ENCODE data around the gene CD2BP2. TPM values are rescaled to one million over a fixed set of nuclear protein-coding genes. Genes with fewer than 3 reads are reported as not detected.
A peak's percentile ranks its signal among the peaks of the same experiment; 100 is the strongest.

The CD2BP2 gene
- total RNA-seq, 1 experiment from 2014 or later, result 44.2 TPM

DNA sequence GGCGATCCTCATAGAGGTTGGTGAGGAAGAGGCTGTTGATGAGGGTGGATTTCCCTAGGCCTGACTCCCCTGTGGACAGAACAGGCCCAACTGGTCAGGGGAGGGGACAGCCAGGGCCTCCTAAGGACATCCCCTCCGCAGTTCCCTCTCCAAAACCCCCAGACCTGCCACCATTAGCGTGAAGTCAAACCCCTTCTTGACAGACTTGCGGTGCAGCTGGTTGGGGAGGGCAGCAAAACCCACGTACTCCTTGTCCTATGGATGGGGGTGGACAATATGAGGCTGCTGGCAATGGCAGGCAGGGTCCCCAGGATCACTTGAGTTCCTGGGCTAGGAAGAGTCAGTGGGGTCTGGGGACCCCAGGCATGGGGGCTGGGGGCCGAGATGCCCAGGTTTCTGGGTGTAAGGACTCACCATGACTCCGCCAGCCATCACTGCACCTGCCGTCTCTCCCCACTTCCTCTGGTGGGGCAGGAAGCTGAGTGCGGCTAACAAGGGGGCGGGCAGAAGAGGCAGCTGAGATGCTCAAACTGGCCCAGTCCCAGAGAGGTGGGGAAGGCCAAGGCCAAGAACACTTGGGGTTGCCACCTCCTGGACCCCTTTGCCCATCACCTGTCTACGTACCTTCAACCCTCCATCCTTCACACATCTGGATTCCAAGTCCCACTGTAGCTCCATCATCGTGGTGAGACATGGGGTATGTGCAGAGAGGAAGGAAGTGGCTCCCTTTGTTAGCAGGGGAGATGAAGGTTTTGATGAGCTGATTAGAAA, 27.2 kb upstream of the CD2BP2 start, which contains the start of gene SEPTIN1:
Gene SEPTIN1 (minus strand): TSS at position 451 of the 771 bp plus-strand sequence. CDS start 19 bp downstream, at position 432.
- DNase-seq, result no peak
- no peak within 1 kb of the TSS for H3K4me3 ChIP-seq (ENCODE audit: insufficient read depth, low read depth, low read length)
- no peaks in the 10 kb centered on the region for H3K36me3 ChIP-seq (replicated peaks; ENCODE audit: control insufficient read depth, insufficient read depth, low read length)
- H3K27me3 ChIP-seq (ENCODE audit: control insufficient read depth, insufficient read depth, low read length), result no peaks in the 10 kb centered on the region

DNA sequence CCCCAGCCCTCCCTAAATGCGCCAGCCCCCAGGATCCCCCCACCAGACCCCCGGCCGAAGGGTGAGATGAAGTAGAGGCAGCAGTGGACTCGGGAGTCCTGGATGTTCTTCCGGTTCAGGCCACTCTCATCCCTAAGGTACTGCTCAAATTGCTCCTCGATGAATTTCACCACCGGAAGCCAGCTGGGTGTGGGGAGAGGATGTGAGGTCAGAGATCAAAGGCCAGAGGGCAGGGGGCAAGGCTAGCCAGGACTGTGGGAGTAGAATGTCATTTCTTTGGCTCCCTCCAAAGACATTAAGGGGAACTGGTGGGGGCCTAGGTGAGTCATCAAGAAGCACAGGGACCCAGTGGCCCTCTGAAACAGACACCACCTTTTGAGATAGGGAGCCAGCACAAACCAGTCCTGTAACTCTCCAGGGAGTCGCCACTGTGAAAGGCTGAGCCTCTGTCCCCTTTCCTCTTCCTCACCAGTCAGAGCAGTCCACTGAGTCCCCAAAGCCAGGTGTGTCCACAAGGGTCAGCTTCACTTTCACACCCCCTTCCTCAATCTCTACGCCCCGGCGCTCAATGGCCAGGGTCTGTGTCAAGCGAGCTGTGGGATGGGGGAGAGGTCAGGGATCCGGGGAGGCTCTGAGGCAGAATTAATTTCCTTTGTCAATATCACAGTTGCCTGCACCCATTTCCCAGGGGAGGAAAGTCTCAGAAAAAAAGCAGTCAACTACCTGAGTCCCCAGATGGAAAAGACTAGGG, 26.4 kb upstream of the CD2BP2 start:
- no peak for DNase-seq
- Histone ChIP-seq H3K36me3 (replicated peaks; ENCODE audit: control insufficient read depth, insufficient read depth, low read length) (no peaks in the 10 kb centered on the region), H3K4me3 (ENCODE audit: insufficient read depth, low read depth, low read length) (no peak overlapping the region), H3K27me3 (ENCODE audit: control insufficient read depth, insufficient read depth, low read length) (no peaks in the 10 kb centered on the region)

DNA sequence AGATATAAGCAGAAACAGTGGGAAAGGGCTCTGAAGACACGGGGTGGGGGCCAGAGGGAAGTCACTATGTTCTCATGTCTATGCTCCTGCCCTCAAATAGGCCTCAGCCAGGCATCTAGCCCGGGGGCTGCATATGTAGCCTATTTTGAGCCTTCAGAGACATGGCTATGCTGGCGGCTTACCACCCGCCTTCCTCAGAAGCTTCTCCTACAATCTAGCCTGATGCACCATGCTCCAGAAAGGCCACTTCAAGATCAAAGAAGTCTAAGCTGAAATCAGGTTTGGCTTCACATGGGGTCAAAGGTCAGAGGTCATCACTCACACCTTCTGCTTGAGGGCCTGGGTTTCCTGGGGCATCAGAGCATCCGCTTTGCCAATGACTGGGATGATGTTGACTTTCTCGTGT, 25.7 kb upstream of the CD2BP2 start:
- H3K4me3 ChIP-seq (ENCODE audit: insufficient read depth, low read depth, low read length), result no peak overlapping the region
- DNase-seq, result no peak
- H3K27me3 ChIP-seq (ENCODE audit: control insufficient read depth, insufficient read depth, low read length), result no peaks in the 10 kb centered on the region
- no peaks in the 10 kb centered on the region for H3K36me3 ChIP-seq (replicated peaks; ENCODE audit: control insufficient read depth, insufficient read depth, low read length)

DNA sequence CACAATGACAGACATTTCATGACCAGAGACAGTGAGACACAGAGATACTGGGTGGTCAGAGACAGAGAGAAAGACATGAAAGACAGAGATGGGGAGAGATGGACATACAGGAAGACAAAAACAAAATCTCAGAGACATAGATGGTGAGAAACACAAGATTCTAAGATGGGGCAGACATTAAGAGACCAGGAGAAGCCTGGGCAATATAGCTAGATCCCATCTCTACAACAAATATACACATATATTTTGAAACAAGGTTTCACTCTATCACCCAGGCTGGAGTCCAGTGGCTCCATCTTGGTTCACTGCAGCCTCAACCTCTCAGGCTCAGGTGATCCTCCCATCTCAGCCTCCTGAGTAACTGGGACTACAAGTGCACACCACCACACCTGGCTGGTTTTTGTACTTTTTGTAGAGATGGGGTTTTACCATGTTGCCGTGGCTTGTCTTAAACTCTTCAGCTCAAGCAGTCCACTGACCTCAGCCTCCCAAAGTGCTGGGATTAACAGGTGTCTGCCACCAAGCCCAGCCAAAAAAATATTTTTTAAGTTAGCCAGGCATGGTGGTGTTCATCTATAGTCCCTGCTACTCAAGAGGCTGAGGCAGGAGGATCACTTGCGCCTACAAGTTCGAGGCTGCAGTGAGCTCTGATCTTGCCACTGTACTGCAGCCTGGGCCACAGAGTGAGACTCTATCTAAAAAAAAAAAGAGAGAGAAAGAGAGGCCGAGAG, 25.1 kb upstream of the CD2BP2 start:
- DNase-seq, result no peak
- Histone ChIP-seq H3K4me3 (ENCODE audit: insufficient read depth, low read depth, low read length) (no peak overlapping the region), H3K27me3 (ENCODE audit: control insufficient read depth, insufficient read depth, low read length) (no peaks in the 10 kb centered on the region), H3K36me3 (replicated peaks; ENCODE audit: control insufficient read depth, insufficient read depth, low read length) (no peaks in the 10 kb centered on the region)

DNA sequence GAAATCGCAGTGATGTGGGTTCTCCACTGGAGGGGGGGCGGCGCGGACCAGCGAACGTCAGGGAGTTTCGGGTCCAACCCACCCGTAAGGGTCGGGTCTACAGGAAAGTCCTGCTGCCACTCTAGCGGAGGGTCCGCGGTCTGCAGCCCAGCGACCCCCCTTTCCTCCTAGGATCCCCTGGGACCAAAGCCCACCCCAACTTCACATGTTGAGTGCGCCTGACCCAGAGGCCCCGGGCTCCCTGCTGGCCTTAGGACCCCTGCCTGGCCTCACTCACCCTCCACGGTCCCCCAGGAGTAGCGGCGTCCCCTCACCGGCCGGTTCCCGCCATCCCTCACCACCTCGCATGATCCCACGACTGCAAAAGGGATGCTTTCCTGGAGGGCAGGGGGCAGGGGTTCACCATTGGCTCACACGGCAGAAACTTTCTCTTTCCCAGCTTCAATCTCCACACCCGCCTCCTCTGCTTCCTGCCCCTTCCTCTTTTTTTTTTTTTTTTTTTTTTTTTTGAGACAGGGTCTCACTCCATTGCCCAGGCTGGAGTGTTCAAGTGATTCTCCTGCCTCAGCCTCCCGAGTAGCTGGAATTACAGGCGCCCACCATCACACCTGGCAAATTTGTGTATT, 24.2 kb upstream of the CD2BP2 start:
- peak overlapping the region; percentile 89 for H3K4me3 ChIP-seq (ENCODE audit: insufficient read depth, low read depth, low read length)
- no peaks in the 10 kb centered on the region for H3K27me3 ChIP-seq (ENCODE audit: control insufficient read depth, insufficient read depth, low read length)
- no peaks in the 10 kb centered on the region for H3K36me3 ChIP-seq (replicated peaks; ENCODE audit: control insufficient read depth, insufficient read depth, low read length)
- peak; percentile 61 for DNase-seq

DNA sequence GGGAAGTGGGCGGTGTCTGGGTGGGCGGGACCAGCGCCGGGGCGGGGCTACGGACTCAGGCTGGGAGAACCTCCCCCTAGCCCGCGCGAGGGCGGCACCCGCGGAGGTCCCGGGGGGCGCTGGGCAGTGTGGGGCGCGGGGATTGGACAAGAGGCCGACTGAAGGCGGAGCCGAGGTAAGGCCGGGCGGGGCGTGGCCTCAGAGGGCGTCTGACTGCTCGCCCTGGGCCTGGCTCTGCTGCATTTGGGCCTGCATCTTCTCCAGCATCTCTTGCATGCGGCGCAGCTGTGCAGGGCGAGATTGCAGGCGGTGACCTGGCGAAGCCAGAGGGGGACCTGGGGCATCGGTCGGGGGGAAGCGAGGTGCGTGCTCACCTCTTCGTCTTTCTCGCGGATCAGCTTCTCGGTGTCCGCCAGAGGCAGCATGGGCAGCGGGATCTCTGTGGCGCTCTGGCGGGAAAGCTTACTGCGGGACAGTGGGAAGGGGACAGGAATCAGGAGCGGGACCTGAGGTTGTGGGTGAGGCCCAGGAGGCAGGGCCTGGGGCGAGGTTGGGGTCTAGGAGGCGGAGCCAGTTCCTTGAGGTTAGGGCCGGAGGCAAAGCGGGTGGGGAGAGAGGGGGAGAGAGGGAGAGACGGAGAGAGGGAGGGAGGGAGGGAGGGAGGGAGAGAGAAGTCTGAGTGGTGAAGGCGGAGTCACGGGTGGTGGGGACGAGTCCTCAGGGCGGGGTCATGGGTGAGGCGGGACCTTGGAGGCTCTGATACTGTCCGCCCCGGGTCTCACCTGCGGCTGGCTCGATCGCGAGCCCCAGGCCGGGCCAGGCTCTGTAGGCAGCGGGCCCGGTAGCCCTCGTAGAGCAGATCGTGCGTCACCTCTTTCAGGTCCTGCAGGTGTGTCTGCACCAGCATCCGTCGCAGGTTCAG, 23.4 kb upstream of the CD2BP2 start:
- Histone ChIP-seq H3K27me3 (ENCODE audit: control insufficient read depth, insufficient read depth, low read length) (no peaks in the 10 kb centered on the region), H3K36me3 (replicated peaks; ENCODE audit: control insufficient read depth, insufficient read depth, low read length) (no peaks in the 10 kb centered on the region), H3K4me3 (ENCODE audit: insufficient read depth, low read depth, low read length) (peak overlapping the region; percentile 89)
- peak; percentile 100 for DNase-seq

DNA sequence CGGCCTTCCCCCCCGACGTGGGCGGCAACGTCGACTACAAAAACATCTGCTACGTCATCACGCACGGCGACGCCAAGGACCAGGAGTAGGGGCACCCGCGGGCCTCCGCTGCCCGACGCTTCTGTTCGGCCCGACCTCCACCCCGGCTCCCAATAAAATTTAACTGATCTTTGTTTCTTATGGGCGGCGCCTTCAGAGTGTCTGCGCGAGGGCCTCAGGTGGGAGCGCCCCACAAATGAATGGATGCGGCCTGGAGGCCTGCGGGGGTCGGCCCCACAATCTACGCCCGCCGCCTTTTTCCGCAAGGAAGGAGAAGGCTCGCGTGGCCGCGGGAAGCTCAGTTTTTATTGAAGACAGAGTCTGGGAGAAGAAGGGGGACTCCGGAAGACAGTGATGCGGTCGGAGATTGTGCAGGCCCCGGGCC, 22.7 kb upstream of the CD2BP2 start:
- peak overlapping the region; percentile 68 for H3K4me3 ChIP-seq (ENCODE audit: insufficient read depth, low read depth, low read length)
- no peaks in the 10 kb centered on the region for H3K27me3 ChIP-seq (ENCODE audit: control insufficient read depth, insufficient read depth, low read length)
- peak; percentile 92 for DNase-seq
- H3K36me3 ChIP-seq (replicated peaks; ENCODE audit: control insufficient read depth, insufficient read depth, low read length), result no peaks in the 10 kb centered on the region

DNA sequence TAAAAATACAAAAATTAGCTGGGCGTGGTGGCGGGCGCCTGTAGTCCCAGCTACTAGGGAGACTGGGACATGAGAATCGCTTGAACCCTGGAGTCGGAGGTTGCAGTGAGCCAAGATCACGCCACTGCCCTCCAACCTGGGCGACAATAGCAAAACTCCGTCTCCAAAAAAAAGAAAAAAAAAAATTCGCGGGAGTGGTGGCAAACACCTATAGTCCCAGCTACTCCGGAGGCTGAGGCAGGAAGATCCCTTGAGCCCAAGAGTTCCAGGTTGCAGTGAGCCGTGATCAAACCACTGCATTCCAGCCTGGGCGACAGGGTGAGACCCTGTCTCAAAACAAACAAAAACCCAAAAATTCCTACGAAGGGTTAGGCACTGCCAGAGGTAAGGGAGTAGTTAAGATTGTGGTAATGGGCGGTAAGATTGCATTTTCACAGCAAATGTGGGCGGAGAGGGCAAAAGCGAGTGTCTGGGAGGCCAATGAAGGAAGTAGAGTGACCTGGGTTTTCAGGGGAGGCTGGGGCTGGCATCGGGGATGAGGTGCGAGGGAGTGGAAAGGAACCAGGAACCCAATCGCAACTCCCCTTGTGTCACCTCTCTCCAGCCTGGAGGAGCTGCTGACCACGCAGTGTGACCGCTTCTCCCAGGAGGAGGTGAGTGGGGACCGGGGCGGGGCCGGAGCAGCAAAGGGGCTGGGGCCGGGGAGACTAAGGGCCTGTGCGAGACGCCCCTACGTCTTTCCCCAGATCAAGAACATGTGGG, 22.1 kb upstream of the CD2BP2 start:
- Histone ChIP-seq H3K27me3 (ENCODE audit: control insufficient read depth, insufficient read depth, low read length) (no peaks in the 10 kb centered on the region), H3K4me3 (ENCODE audit: insufficient read depth, low read depth, low read length) (peak overlapping the region; percentile 68), H3K36me3 (replicated peaks; ENCODE audit: control insufficient read depth, insufficient read depth, low read length) (no peaks in the 10 kb centered on the region)
- no peak for DNase-seq

DNA sequence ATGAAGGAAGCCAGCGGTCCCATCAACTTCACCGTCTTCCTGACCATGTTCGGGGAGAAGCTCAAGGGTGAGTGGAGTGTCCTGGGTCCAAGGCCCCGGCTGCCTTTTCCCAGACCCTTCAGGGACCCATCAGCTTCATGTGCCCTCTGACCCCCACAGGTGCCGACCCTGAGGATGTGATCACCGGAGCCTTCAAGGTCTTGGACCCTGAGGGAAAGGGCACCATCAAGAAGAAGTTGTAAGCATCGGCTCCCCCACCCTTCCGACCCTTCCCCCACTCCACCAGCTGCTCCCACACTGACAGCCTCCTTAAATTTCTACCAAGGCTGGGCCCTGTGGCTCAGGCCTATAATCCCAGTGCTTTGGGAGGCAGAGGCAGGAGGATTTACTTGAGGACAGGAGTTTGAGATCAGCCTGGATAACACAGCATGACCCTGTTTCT, 21.4 kb upstream of the CD2BP2 start:
- DNase-seq, result no peak
- H3K27me3 ChIP-seq (ENCODE audit: control insufficient read depth, insufficient read depth, low read length), result no peaks in the 10 kb centered on the region
- H3K36me3 ChIP-seq (replicated peaks; ENCODE audit: control insufficient read depth, insufficient read depth, low read length), result no peaks in the 10 kb centered on the region
- H3K4me3 ChIP-seq (ENCODE audit: insufficient read depth, low read depth, low read length), result no peak overlapping the region

DNA sequence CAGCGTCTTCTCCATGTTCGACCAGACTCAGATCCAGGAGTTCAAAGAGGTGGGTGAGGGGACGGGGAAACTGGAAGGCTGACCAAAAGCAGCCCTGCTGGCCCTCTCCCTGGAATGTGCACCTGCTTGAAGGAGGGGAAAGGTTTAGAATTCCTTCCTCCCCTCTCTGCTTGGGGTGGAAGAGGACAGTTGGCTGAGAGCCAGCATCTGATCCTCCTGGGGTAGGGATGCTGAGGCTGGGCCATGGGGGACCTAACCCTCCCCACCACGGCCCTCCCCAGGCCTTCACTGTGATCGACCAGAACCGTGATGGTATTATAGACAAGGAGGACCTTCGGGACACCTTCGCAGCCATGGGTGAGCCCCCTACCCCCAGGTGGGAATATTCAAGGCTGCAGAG, 20.8 kb upstream of the CD2BP2 start:
- H3K27me3 ChIP-seq (ENCODE audit: control insufficient read depth, insufficient read depth, low read length), result no peaks in the 10 kb centered on the region
- H3K4me3 ChIP-seq (ENCODE audit: insufficient read depth, low read depth, low read length), result no peak overlapping the region
- no peaks in the 10 kb centered on the region for H3K36me3 ChIP-seq (replicated peaks; ENCODE audit: control insufficient read depth, insufficient read depth, low read length)
- DNase-seq, result no peak

DNA sequence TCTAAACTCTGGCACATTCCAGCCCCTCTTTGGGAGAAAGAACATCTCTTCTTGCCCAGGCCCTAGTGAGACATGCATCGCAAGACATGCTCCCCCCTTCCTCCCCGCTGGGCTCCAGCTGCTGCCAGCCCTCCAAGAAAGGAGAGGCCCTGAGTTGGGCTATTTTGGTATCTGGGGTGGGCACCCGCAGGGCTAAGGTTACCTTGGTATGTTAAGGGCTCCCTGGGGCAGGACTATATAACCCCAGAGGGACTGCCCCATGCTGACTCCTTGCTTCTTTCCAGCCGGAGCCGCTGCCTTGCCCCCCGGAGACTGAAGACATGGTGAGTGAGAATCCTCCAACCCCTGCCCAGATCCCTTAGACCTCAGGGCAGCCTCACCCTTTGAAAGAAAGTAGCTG, 19.4 kb upstream of the CD2BP2 start, which contains the start of gene MYL11:
Gene MYL11 (plus strand): TSS at position 265 of the 400 bp plus-strand sequence. CDS start 56 bp downstream, at position 321.
- DNase-seq, result no peak
- H3K27me3 ChIP-seq (ENCODE audit: control insufficient read depth, insufficient read depth, low read length), result no peaks in the 10 kb centered on the region
- H3K36me3 ChIP-seq (replicated peaks; ENCODE audit: control insufficient read depth, insufficient read depth, low read length), result no peaks in the 10 kb centered on the region
- H3K4me3 ChIP-seq (ENCODE audit: insufficient read depth, low read depth, low read length), result no peak within 1 kb of the TSS

DNA sequence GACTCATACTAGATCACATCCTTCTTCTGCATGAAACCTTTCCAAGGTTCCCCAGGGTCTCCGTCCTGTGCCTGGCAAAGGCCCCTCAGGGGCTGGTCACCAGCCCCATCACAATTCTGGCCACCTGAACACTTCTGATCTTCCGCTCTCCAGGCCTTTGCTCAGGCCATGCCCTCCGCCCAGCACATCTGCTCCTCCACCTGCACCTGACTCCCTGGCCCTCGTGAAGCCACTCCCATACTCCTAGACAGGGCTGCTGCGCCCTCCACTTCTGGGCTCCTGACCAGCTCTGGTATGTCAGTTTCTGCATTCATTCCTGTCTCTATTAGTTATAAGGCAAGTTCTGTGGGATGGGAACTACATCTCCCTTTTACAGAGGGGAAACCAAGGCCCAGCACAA, 17.6 kb upstream of the CD2BP2 start:
- Histone ChIP-seq H3K36me3 (replicated peaks; ENCODE audit: control insufficient read depth, insufficient read depth, low read length) (no peaks in the 10 kb centered on the region), H3K4me3 (ENCODE audit: insufficient read depth, low read depth, low read length) (no peak overlapping the region), H3K27me3 (ENCODE audit: control insufficient read depth, insufficient read depth, low read length) (no peaks in the 10 kb centered on the region)
- no peak for DNase-seq

All from H7 (cell line).